Measurements from ENCODE around the gene CDKAL1.

The CDKAL1 gene

DNA sequence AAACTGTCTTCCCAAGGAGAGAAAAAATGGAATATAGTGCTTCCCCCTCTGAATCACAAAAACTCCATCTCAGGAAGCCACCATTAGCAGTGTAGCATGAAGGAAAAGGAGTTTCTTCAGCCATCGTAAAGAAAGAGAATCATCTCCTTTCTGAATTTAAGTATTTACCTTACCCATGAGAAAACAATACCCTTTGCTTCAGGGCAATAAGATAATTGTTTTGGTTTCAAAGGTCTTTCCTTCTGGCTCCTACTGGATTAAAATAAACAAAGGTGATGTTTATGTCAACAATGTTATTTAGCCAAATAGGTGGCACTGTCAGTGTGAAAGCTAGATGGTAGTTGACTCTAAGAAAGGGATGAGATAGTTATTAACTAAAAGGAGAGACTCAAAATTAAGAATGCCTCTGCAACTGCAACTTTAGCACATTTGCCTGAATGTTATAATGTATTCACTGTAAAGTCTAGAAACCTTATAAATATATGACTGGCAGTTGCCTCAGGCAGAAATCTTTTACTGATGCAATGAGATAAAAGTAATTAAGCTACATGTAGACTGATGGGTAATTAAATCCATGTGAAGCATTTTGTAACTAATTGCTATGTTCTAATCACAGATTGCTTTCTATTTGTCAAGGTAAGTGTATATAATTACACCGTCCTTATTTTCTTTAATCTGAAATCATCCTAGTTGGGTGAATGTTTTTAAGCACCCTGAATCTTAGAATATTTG, 399.0 kb downstream of the CDKAL1 start:
- no peak for DNase-seq

DNA sequence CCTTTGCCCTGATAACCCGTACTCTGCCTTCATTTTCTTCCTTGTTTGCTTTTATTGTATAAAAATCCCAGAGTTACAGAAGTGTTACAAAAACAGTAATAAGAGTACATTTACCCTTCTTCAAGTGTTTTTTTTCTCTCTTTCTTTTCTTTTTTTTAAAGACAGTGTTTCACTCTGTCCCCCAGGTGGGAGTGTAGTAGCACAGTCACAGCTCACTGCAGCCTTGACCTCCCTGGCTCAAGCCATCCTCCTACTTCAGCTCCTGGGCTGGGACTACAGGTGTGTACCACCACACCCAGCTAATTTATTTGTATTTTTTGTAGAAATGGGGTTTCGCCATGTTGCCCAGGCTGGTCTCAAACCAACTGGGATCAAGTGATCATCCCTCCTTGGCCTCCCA, 402.7 kb downstream of the CDKAL1 start:
- no peak for DNase-seq

- no peak for DNase-seq
These were observed 405.0 kb downstream of the CDKAL1 start for GRCh38 chr6:20939161-20939775.

DNA sequence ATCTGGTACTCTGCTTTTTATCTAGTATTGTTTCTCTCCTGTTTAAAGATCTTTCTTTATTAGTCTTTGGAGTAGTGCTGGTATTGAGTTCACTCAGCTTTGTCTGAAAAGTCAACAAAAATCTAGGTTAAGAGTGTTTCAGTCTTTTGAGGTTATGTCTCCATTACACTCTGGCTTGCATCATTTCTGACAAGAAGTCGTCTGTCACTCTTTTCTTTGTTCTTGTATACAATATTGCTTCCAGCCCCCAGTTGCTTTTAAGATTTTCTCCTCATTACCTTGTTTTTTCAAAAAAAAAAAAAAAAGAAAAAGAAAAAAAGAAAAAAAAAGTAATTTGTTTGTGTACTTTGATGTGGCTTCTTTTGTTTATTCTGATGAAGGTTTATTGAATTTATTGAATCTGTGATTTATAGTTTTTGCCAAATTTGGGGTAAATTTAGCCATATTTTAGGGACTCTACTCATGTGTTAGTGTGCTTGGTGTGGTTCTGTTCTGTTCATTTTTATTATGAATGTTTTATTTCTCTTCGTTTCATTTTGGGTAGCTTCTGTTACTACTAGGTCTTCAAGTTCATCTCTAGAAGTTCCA, 408.9 kb downstream of the CDKAL1 start:
- no peak for DNase-seq

DNA sequence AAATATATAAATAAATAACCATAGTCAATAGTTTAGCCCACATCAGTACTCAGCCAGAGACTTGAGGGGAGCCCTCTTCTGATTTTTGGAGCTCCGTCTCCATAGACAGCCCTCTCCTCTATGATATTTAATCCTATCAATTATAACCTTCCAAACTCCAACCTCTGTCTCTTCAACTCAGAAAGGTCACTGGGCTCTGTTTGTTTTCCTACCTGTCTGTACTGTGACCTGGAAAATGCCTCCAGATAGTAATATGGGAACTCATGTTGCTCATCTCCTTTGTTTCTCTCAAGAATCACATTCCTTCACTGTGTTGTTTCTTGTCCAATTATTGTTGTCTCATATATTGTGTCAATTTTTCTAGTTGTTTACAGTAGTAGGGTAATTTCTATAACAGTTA, 409.7 kb downstream of the CDKAL1 start:
- DNase-seq = no peak

- DNase-seq = no peak
These were observed 411.8 kb downstream of the CDKAL1 start for GRCh38 chr6:20946022-20946421.

- no peak for DNase-seq
These were observed 412.6 kb downstream of the CDKAL1 start for GRCh38 chr6:20946890-20947289.

DNA sequence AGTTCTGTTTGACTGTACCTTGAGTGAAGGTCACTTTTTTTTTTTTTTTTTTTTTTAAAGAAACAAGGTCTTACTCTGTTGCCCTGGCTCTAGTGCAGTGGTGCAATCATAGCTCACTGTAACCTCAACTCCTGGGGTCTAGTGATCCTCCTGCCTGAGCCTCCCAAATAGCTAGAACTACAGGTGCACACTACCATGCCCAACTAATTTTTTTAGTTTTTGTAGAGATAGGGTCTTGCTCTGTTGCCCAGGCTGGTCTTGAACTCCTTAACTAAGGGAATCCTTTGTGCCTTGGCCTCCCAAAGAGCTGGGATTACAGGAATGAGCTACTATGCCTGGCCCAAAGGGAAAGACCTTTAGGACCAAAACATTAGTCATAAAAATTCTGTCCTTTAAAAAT, 413.7 kb downstream of the CDKAL1 start:
- no peak for DNase-seq

DNA sequence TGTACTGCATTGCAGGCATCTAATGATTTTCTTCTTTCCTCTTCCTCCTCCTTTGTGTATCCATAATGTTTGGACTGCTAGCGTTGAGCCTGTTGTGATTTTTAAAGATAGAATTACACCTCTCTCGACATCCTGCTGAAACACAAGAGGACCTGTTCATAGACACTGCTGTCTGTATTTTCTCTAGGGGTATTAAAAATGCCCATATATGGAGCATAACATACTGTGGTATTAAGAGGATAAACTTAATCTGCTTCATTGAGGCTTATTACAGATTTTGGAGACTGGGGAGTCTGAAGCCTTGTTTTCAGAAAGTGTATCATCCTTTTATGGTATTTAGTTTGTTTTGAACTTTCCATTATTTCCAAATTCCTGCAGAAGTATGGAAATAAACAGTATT, 414.3 kb downstream of the CDKAL1 start:
- DNase-seq = no peak

GRCh38 chr6:20949138-20949537, 414.9 kb downstream of the CDKAL1 start:
- no peak for DNase-seq

DNA sequence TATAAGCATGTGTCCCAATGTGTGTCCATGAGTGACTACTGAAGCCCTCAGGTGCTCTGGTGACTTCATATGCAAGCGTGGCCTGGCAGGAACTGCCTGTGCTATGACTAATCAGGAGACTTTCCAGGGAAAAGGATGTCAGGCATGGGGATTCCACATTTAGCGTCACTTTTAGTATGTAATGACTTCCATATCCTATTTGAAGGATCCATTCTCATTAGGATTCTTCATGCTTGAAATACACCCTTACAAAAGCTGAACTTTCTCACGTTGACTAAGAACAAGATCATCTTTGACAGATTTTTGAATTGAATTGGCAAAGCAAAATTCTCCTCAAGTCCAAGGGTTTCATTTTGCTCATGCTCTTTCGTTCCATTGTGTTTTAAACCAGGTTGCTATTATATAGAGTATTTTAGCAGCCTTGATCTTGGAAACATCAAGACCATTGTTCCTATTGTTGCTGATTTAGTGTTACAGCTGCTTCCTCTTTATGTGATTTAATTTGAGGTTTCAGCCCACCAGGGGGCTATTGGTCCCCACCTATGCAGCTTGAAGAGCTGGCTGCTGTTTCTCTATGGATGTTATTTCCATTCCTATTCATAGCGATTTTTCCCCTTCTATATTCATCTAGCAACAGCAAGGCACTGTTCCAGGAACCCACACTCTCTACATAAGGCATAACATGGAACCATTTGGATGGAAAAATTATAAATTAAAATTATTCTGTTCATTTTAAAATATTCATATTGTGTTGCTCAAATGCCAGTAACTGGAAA, 418.6 kb downstream of the CDKAL1 start:
- DNase-seq = no peak

DNA sequence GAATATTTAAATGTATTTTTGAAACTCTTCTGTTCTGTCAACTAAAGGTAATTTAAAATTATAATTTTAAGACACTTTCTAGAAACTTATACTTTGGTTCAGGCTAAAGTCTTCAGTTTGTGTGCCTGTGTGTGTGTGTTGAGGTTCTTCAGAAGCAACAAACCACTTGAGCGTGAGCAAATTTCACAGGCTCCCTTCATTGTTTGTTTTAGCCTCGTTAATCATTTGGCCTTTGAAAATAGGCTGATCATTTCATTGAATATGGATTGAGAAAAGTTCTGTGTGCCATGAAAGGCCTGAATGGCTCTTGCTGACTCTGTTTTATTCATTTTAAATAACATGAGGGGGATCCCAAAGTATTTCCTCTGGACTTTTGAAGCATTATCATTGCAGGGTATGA, 420.1 kb downstream of the CDKAL1 start:
- DNase-seq = no peak

DNA sequence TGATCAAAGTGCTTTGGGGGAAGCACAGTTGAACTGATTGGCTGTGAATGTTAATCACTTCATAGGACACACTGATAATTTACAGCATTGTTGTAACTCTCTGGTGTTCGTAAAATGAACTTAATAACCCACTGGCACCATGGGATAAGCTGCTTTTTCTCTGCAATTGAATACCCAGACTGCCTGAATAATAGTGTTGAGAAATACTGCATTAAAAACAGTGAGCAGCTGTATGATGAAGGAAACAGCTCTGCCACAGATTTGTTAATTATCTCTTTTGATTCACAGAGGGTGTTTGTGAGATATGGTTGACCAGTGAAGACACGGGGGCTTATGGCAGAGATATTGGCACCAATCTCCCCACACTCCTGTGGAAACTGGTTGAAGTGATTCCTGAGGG, 420.9 kb downstream of the CDKAL1 start:
- no peak for DNase-seq

GRCh38 chr6:20955751-20956150, 421.5 kb downstream of the CDKAL1 start:
- no peak for DNase-seq

DNA sequence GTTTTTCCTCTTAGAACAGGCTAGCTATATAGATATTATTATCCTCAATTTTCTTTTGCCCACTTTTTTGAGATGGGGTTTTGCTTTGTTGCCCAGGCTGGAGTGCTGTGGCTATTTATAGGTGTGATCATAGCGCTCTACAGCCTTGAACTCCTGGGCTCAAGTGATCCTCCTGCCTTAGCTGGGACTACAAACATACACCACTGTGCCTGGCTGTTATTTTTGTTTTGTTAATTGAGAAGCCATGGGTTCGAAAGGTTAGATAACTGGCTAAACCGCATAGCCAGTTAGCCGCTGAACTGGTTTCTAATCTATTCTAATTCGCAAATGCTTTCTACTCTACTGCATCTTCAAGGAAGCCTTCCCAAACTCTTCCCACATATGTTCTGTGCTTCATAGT, 425.8 kb downstream of the CDKAL1 start:
- no peak for DNase-seq

- DNase-seq = no peak
These were observed 431.0 kb downstream of the CDKAL1 start for GRCh38 chr6:20965276-20965675.

DNA sequence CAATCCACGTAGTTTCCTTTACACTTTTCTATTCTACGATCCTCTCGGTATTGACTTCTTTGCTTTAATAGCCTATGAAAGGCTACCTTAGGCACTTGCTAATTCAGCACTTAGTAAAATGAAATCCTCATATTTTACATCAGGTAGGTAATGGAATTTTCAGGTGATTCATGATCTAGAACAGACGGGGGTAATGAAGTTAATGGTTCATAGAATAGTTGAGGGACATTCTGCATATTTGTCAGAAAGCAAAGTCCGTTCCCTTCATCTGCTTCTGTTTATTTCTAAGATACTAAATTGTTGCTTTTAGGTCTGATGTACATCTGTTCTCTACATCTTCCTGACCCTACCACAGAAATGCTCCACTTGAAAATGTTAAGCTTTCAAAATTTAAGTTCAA, 431.7 kb downstream of the CDKAL1 start:
- DNase-seq = no peak

DNA sequence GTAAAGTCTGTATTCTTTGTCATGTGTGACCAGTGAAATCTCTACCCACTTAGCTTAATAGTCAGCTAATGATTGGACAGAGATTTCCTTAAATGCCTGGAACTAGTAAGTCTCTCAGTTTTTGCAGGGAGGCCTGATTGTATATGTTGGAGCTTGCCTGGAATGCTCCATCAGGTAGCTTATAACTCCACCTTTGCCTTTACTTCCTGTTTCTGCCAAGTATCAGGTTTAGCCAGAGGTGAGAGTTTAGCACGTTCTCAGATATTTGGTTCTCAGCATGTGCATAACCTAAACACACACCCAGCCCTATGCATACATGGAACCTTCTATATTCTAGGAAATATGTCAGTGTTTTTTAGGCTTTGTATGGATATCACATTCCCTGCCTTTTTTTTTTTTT, 435.3 kb downstream of the CDKAL1 start:
- no peak for DNase-seq

- DNase-seq = no peak
These were observed 442.2 kb downstream of the CDKAL1 start for GRCh38 chr6:20976391-20976918.

GRCh38 chr6:20978151-20978614, 443.9 kb downstream of the CDKAL1 start:
- DNase-seq = no peak

- DNase-seq = no peak
These were observed 444.8 kb downstream of the CDKAL1 start for GRCh38 chr6:20979076-20979475.

DNA sequence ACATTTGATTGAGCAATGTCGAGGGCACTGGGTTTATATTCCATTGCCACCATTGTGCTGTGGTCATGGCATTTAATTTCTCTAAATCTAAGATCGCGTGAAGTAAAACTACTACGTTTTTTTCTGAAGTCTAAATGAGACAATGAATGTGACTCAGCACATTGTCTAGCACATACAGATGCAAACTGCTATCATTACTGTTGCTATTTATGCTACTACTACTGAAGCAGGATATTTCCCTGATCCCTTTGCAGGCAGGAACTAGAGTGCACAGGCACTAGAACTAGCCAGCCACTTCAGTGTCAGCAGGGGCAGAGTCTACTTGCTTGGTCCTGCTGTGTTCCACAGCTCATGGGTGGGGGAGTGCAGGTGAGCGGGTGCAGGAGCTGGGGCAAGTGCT, 449.7 kb downstream of the CDKAL1 start:
- no peak for DNase-seq

DNA sequence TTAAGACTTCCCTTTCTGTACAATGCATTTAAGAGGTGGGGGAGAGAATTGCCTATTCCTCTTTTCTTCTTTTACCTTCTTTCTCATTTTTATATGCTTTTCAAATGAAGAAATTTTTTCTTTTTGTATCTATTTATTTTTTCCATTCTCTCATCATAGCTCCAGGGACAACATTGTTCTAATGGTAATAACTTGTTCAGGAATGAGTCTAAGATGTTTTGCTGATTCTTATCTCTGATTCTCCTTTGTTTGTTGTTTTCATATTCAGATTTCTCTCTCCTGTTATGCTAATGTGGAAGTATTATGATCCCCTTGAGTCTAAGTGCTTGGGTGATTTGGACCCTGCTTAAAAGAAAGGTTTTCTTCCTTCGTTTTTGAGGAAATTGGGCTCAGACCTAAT, 451.6 kb downstream of the CDKAL1 start:
- DNase-seq = no peak
